ENCODE measurements around the gene WNT9A.
A peak's percentile ranks its signal among the peaks of the same experiment; 100 is the strongest.

The WNT9A gene

DNA sequence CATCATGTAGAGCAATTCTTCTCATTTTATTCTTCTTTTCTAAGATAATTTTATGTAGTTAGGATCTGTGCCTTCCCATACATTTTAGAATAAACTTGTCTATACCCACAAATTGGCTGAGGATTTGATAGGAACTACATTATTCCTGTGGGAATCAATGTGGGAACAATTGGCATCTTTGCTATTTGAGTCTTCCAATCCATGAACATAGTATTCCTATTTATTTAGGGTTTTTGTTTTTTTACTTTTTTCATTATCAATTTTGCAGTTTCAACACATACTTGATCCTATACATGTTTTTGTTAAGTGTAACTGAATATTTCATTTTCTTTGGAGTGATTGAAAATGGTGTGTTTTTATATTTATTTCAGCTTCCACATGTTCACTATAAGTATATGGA, 8.1 kb upstream of the WNT9A start:
- DNase-seq (ENCODE audit: low read depth, low spot score) = no peak
- no peak overlapping the region for H3K27ac ChIP-seq

GRCh38 chr1:227954163-227954850, 6.6 kb upstream of the WNT9A start:
- H3K27ac ChIP-seq = no peak overlapping the region
- no peak for DNase-seq (ENCODE audit: low read depth, low spot score)

- no peak overlapping the region for H3K27ac ChIP-seq
- no peak for DNase-seq (ENCODE audit: low read depth, low spot score)
Observed at GRCh38 chr1:227953022-227953412, 5.3 kb upstream of the WNT9A start.

DNA sequence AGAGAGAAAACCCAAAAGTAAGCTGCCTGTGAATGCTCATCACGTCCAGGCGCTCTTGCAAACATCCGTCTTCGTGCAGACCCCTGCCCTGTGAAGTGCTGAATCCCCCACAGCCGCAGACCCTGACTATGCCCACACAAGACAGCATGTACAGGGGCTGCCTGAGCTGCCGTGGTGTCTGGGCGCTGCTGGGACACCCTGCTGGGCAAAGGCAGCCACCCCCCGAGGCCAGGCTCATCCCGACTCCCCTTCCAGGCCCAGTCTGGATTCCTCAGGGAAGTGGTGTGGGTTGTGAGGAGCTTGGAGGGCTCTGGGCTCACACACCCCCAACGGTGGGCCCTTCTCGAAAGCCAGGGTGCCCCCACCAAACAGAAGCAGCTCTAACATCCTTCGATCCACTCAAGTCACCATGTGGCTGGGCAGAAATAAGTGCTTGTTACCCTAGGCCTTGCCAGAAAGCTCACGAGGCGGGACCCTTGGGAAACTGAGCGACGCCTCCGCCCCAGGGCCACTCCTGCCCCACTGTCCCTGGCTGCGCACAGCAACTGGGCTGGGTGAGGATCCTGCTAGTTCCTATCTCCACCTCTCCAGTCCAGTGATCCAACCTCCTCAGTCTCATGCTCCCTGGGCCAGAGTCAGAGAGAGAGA, 4.8 kb upstream of the WNT9A start:
- no peak overlapping the region for H3K27ac ChIP-seq
- DNase-seq (ENCODE audit: low read depth, low spot score) = no peak

DNA sequence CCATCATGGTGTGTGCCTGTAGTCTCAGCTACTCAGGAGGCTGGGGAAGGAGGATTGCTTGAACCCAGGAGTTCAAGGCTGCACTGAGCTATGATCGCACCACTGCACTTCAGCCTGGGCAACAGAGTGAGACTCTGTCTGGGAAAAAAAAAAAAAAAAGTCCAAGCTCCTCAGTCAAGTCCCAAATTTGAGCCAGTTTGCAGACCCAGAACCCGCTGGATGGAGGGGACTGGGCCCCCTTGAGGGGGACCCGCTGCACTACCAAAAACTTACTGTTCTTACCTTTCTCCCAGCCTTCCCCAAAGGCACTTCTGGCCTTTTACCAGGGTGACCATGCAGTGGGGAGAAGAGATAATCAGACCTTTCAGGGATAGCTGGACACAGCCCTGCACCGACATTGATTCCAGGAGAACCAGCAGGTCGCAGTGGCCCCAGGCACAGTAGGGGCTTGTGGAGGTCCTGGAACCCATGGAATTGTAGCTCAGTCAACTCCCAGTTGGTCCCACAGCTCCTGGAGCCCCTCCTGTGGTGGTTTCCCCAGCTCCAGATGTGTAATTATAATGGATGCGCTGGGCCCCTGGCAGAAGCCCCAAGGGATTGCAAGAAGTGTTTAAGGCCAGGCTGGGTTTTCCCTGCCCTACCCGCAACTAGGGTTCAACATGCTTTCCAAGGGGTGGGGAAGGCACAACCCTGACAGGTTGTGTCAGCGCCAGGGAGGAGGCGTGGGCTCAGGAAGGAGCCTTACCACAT, 4.1 kb upstream of the WNT9A start:
- H3K27ac ChIP-seq = no peak overlapping the region
- DNase-seq (ENCODE audit: low read depth, low spot score) = no peak

GRCh38 chr1:227950735-227951346, 3.1 kb upstream of the WNT9A start:
- H3K27ac ChIP-seq = no peak overlapping the region
- DNase-seq (ENCODE audit: low read depth, low spot score) = no peak

GRCh38 chr1:227949954-227950734, 2.4 kb upstream of the WNT9A start:
- no peak overlapping the region for H3K27ac ChIP-seq
- DNase-seq (ENCODE audit: low read depth, low spot score) = no peak

DNA sequence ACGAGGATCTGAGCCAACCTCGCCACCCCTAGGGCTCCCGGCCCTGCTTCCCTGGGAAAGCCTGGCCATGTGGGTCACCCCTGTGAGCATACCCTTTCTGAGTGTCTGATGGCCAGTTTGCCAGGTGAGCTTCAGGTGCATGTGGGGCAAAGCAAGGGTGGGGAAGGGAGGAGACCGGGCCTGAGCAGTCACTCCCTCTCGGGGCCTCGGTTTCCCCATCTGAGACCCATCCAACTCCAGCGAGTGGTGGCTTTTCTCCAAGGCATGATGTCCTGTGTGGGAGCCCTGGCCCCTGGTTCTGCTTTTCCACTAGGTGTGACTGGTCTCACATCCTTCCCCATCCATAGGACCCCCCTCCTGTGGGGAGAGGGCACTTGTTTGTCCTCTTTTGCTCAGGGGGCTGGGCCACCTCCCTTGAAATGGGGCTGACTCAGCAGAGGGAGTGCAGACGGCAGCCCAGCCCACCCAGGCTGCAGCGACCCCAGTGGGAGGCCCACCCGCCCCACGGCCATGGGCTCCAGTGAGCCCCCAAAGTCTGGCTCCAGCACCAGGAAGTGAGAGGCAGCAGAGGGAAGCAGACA, 1.7 kb upstream of the WNT9A start:
- no peak overlapping the region for H3K27ac ChIP-seq
- no peak for DNase-seq (ENCODE audit: low read depth, low spot score)

- no peak for DNase-seq (ENCODE audit: low read depth, low spot score)
Observed at GRCh38 chr1:227948493-227949260, 945 bp upstream of the WNT9A start.

DNA sequence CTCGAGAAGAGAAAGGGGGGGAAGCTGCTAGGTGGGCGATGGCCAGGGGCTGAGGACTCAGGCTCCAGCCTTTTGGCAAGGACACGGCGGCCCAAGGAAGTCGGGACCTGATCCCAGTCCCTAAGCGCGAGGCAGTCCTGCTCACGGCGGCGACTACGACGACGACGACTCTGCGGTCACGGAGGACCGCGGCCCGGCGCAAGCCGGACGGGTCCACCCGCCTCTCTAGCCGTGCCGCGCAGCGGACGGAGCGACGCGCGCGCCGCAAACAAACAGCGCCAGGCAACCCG, 401 bp downstream of the WNT9A start:
- DNase-seq (ENCODE audit: low read depth, low spot score) = no peak
- peak overlapping the region; percentile 56 for H3K27ac ChIP-seq

More at GRCh38 chr1:227948493-227949260, 945 bp upstream of the WNT9A start:
- no peak overlapping the region for H3K27ac ChIP-seq

DNA sequence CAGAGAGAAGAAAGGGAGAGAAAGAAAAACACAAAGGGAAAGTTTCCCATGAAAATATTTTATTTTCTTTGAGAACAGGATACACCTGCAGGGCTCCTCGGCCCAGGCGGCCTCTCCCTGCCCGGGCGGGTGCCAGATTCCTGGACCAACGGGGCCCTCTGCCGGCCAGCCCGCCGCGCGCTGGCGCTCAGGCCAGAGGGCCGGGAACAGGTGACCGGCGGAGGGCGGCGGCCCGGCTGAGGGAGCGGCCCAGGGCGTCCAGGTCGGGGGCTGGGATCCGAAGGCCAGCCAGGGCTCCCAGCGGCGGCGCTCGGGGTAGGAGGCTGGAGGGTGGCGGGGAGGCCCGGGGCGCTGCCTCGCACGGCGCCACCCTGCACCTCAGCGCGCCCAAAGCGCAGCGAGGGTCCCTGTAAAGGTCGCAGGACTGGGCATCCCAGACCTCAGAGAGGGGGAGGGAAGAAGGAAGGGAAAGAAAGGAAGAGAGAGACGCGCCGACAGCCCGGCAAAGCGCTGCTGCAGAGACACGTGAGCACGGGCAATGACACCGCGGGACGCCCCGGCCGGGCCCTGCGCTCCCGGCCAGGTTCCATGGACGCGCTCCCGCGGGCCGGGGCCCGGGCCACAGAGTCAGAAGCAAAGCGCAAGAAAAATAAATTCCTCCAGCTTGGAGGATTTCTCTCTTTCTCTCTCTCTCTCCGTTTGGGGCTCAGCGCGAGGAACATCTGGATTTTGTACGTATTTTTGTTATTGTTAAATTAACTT, 927 bp downstream of the WNT9A start:
- H3K27ac ChIP-seq = peak overlapping the region; percentile 56
- peak; percentile 34 for DNase-seq (ENCODE audit: low read depth, low spot score)

DNA sequence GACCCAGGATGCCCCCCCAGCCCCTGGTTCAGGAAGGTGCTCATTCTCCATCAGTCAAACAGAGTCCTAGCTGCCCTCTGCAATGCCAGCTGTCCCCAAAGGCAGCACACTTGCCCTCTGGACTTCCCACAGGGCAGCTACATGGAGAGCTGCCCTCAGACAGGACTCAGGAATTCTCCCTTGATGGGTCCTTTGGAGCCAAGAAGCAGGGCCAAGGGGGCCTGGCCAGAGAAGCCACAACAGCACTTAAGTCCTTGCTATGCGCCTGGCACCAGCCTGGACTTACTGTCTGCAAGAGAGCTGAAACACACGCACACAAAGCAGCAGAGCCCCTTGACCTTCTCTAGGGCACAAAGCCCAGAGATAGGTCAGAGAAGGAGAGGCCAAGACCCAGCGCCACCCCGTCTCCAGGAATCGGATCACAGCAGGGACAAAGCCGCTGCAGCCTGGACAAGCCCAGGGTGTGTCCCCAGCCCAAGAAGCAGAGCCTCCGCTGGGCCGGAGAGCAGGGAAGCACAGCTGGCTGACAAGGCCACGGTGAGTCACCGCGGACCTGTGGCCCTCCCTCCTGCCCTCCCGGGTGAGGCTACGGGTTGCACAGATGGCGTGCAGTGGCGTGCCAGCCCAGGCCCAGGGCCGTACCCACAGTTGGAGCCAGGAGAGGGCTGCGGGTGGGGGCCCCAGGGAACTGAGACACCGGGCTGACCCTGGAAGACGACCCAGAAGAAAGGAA, 1.7 kb downstream of the WNT9A start:
- DNase-seq (ENCODE audit: low read depth, low spot score) = peak; percentile 68
- peak overlapping the region; percentile 56 for H3K27ac ChIP-seq

DNA sequence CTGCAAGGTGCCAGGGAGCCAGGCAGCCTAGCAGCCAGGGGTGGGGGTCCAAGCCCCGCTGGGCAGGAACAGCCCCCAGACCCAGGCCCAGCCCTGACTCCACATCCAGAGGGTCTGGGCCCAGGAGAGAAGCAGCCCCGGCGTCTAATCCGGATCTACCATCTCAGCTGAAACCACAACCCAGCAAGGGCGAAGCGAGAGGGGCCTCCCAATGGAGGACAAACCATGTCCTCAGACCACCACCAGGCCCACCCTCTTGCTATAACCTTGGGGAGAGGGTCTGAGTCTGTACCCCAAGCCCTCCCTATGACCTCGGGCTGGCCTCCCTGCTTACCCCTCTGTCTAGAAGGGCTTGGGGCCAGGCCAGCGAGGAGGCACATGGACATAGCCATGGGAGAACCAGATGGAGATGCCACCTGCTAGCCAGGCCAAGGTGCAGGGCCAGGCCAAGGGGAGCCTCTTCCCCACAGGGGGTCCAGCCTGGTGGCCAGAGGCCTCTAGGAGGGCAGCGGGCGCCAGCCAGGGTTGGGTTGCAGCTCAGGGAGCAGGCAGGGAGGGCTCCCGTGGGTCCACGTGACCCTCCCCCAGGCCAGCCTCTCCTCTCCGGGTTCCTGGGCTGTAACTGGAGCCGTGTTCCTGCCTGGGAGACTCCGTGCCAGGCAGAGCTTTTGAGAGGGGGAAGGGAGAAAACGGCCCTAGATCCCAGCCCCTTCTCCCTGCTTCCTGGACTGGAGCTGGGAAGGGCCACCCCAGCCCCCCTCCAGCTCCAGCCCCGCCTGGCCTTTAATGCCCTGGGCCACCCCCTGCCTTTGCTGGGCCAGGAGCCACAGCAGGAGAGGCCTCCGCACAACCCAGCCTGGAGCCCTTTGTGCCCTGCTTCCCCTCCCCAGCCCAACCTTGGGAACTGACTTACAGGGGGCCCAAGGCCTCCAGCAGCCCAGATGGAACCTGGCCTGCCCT, 2.5 kb downstream of the WNT9A start:
- DNase-seq (ENCODE audit: low read depth, low spot score) = no peak
- H3K27ac ChIP-seq = peak overlapping the region; percentile 56

- no peak for DNase-seq (ENCODE audit: low read depth, low spot score)
Observed at GRCh38 chr1:227944090-227944930, 3.4 kb downstream of the WNT9A start.

GRCh38 chr1:227943381-227944089, 4.2 kb downstream of the WNT9A start:
- no peak for DNase-seq (ENCODE audit: low read depth, low spot score)
- no peak overlapping the region for H3K27ac ChIP-seq

More at GRCh38 chr1:227944090-227944930, 3.4 kb downstream of the WNT9A start:
- H3K27ac ChIP-seq = no peak overlapping the region

Data from epithelial cell of prostate (primary cell).